GM18517 (cell line): ENCODE measurements around the gene LOXL3.

Experiments used
- ATAC-seq: cut with Tn5 transposase; IDR thresholded peaks from one replicate; pipeline ENCODE4 v1.9.1; 2021; ENCODE audit warnings: mild to moderate bottlenecking, moderate library complexity; ENCODE audit not compliant: unreplicated experiment

LOXL3 gene

DNA sequence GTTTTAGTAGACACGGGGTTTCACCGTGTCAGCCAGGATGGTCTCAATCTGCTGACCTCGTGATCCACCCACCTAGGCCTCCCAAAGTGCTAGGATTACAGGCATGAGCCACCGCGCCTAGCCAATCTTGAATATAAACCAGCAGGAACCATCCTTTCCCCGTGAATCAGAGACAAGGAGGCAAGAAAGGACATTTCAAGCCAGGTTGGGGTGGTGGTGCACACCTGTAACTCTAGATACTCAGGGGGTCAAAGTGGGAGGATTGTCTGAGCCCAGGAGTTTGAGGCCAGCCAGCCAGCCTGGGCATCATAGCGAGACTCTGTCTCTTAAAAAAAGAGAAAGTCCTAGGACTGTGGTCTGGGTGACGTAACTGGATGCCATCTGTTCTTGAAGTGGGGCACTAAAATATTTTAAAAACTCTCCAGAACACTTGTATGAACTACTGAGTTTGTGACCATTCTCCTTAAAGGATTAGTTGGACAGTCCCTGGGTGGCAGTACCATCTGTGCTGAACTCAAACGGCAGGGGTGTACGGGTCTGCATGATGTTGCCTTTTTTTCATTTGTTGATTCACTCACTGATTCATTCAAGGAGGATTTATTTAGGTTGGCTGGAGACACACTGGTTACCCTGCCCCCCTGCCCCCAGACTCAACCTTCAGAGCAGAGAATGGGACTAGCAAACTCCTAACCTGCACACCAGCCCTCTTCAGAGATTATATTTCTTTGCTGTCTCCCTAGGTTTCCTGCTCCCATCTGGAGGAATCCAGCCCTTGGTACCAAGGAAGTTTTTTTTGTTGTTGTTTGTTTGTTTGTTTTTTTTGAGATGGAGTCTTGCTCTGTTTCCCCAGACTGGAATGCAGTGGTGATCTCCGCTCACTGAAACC lies 42.4 kb downstream of the LOXL3 start:
- no peak for ATAC-seq

DNA sequence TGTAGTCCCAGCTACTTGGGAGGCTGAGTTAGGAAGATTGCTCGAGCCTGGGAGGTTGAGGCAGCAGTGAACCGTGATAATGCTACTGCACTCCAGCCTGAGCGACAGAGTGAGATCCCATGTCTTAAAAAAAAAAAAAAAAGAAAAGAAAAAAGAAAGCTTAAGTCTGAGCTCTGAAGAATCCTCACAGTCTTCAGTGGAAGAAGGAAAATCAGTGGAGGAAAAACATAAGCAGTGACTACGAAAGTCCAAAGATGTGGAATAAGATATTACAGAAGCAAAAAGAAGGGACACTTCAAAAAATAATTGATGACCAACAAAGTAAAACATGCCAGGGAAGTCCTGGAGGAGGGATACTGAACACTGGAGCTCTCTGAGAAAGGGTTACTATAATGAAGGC lies 43.5 kb downstream of the LOXL3 start:
- ATAC-seq = no peak

DNA sequence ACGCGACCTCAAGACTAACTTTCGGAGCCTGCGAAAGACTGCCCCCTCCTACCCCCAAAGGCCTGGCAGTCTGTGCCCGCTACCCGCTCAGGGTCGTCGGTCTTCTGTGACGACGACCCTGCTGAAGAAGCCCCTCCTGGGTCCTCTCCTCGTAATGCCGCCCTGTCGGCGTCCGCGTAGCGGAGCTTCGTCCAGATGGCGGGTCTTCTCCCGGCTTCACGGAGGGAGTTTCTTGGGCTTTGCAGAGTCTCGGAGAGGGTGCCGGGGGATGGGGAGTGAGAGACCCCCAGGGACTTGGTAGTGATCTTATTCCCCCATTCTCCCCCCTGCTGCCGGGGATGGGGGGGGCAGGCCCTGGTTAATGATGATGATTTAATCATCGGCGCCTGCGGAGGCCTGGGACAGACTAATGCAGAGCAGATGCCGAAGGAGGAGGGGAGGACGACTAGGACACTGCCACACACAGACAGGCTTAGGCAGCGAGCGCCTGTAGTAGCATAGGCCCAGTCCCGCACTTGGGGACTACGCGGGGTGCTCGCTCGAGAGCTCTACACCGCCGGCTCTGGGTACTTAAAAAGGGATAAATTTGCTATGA lies 45.7 kb downstream of the LOXL3 start:
- no peak for ATAC-seq

DNA sequence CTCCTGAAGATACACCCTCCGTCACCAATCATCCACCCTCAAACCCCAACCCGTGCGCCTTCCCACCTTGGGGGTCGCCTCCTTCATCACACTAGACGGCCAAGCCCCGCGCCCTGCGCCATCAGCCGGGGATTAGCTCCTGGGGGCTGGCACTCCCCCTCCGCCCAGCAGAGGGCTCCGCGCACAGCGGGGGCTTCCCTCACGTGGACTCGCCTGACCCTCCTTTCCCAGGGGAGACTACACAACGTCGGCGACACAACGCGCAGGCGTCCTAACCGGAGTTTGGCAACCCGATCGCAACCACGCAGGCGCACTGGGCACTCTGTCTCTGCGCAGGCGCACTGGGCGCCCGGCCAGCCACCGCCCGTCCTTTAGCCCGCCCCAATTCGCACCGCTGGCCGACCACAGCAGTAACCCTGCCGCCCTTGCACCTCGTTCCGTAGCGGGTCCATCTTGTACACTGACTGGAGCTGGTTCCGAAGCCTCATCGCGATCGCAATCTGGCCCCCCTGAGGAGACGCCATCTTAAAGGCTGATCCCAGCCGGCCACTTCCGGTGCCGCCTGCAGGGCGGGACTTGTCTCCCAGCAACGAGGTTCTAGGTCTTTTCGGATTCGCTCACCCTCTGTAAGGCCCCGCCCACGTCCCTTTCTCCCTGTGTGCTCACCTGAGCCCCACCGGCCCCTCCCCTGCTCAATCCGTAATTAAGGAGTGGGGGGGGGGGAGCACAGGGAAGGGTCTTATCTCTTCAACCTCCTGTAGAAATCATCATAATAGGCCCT lies 46.4 kb downstream of the LOXL3 start, which contains the start of gene PCGF1:
PCGF1 (minus strand) TSS at position 551 of the 781 bp plus-strand sequence; CDS start at position 524, 27 bp downstream.
- ATAC-seq = peak; percentile 89

DNA sequence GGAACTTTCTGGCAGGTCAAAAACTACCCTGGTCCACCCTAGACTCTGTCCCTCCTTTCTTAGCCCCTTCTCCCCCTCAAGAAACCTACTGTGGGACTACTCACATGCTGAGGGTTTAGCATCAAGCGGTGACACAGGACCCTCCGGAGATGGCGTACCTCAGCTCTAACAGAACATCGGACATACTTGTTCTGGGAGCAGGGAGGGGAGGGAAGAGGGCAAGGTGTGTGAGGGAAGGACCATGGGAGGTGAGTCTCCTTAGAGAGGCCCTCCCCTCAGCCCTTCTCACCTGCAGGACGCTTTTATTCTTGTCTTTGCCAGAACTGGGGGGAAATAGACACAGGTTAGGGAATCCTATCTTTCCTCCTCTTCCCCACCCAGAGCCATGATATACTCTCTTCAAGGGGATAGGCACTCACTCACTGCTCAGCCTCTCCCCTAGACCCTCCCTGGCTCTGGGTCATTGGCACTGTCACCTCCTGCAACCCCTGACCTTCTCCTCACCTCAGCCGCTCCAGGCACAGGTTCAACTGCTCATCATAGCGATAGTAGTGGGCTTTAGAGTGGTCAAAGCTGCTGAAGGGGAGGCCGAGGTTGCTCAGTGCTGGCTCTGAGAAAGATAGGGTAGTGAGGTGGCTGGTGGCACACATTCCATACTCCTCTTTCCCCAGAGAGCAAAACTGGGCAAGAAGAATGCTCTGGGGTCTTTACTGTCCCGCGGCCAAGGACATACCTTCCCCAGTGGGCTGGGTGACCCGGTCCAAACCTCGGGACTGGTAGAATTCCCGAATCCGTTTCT lies 48.1 kb downstream of the LOXL3 start:
- no peak for ATAC-seq

DNA sequence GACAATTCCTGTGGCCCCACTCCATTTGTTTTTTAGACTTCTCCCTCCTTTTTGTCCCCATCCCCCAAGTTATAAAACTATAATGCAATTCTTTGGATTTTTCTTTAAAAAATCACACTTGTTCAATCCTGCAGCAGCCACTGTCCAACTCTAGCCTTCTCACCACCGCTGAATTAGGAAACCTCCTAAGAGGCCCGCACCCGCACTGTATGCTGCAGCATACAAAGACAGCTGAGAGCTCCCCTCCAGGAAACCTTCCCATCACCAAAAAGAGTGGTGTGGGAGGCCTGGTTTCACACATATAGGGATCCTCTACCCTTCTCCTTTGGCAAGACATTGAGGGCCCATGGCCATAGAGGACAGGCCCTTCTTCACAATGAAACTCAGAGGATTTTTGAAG lies 49.2 kb downstream of the LOXL3 start:
- ATAC-seq = no peak

DNA sequence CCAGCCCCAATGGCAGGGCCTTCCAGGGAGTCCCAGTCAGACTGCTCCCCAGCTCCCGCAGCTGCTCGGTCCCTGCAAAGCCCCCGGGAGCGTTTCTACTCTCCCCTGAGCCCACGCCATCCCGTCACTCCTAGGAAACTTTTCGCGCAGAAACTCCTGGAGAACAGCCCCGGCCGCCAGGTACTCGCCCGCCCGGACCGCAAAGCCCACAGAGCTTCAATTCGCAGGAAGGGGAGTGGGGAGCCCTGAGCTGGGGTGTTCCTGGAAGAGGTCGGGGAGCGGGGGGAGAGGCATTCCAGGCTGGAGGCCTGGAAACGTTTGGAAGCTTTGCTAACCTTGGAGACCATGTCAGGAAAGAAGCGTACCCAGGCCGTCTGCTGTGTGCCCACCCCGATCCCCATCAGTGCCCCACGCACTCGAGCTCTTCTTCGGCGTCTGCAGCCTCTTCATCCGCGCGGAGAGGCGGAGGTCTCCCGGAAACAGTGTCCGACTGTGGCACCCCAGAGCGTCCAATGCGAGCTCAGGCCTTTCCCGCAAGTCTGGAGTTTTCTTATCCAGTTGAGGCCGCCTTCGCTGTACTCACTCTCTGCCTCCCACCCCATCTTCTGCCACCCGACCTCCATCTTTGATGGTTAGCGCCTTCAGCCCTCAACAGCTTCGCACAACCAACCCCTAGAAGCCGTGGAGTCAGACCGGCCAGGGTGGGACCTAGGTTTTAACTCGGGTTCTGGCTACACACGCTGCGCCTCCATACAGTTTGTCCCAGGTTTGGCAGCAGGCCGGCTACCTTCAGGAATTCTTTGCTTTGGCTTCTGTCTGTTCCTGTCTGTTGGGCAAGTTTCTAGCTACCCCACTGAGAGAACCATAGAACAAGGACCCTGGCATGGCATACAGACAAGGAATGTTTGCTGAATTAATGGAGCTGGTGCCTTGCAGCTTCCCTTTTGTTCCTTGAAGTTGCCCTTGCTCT lies 50.0 kb downstream of the LOXL3 start:
- ATAC-seq = no peak

DNA sequence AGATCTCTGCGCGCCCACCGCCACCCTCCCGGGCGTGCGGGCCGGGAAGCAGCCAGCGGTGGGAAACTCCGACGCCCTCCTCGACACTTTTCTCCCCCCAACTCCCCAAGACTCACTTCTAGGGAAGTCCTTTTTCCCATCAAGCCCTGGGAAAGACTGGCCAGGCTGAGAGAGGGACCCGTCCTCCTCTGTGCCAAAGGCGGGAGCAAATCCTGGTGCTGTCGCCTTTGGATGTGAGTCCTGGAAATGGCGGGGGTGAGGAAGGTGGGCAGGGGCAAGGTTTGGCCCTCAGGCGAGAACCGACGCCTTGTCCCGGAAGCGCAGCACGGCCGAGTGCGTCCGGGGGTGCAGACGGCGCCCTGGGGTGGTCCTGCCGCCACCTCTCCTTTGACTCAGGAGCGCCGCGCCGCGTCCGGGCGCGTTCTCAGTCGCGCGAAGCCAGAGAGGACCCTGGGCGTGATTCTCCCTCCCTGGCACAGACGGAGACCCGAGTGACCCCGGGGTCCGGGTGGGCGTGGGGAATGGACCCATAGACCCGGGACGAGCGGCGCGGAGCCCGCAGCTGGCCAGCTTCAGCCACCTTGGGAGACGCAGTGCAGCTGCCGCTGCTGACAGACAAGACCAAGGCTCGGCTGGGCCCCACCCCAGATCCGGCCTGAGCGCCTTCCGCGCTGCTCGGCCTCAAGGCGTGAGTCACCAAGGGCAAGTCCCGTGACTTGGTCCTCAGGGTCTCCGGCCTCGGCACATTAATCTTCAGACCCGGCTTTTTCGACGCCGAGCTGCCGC lies 50.8 kb downstream of the LOXL3 start:
- ATAC-seq = peak; percentile 35

DNA sequence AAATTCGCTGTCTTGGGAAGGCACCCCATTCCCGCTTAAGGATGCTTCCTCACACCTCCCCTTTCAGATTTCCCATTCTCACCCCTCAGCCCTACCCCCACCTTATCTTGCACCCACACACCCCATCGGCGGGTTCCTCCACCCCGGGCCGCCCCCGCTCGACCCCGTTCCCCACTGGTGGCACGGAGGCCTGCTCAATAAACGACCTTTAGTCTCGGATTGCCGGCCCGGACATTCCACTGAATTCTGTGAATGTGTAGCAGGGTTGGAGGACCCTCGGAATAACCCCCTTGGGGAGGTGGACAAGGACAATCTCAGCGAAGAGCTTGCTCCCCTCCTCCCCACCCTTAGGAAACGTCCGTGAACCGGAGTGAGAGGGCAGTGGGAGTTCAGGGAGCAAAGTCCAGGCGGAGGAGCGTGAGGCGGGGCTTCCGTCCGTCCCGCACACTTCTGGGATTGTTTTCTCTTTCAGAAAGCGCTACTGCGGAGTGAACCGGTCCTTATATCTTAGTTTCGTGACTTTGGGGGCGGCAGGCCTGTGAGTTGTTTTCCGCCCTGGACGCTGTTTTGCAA lies 51.5 kb downstream of the LOXL3 start:
- no peak for ATAC-seq

DNA sequence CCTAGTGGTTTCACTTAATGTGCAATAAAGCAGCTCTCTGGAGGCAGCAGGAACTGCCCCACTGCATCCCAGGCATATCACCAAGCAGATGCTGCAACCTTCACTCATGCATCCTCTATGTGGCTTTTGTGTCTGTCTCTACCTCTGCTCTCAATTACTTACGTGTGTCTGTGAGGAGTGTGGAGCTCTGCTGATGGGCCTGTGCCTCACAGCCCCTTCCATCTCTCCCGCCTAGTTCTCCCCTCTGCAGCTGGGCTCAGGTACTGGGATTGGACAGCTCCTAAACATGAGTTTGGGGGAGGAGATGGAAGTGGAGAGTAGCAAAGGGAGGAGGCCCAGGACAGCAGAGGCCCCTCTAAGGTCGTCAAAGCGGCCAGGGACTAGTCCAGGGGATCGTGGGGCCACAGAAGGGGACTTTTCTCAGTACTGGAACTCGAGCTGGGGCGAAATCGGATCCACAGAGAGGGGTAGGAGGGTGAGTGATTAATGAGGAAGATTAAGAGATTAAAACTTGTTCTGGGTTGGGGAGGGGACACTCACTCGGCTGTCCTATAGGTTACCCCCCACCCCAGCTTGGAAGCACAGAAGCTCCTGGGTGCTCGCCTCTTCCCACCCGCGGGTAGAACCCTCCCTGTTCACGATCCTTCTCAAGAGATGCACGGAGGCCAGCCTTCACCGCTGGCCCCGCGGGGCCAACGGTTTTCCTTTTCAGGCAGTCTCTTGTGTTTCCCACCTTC lies 52.2 kb downstream of the LOXL3 start:
- ATAC-seq = no peak

DNA sequence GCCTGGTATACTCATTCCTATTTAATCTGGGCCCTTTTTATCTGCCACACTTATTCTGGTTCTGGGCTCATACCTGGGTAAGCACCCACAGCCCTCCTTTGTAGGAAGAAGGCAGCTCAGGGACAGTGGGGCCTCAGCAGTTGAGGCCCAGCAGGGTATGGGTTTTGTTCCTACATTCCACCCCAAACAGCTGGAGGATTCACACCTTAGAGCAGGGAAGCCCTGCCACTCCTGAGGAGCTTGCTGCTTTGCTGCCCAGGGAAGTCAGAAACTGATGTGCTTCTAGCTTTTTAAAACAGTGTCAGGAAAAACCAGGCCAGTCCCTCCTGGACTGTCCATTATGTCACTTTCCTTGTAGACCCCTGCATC lies 53.2 kb downstream of the LOXL3 start:
- ATAC-seq = no peak

DNA sequence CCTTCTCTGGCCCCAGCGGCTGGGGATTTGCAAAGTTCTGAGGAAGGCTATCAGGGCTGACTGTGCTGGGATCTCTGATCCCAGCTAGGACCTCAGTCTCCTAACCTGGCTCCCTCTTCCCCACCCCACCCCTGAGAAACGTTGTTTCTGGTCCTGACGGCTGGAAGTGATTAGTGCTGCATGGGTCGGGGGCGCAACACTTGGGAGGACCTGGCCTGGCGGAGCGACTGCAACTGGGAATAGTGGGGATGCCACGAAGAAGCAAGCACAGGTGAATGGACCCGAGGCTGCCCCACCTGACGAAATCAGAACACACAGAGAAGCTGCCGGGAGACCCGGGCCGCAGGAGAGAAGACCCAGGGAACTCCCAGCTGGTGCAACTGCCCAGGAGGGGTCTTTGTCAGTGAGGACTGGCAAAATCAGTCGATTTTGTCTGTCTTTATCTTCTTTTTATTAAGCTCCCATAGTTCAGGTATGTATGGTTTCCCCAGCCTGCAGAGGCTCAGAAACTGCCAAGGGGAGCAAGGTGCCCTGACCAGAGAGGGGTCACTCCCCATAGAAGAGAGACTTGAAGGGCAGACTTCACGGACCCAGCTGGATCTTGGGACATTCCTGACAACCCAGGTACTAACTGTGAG lies 53.7 kb downstream of the LOXL3 start:
- ATAC-seq = no peak

DNA sequence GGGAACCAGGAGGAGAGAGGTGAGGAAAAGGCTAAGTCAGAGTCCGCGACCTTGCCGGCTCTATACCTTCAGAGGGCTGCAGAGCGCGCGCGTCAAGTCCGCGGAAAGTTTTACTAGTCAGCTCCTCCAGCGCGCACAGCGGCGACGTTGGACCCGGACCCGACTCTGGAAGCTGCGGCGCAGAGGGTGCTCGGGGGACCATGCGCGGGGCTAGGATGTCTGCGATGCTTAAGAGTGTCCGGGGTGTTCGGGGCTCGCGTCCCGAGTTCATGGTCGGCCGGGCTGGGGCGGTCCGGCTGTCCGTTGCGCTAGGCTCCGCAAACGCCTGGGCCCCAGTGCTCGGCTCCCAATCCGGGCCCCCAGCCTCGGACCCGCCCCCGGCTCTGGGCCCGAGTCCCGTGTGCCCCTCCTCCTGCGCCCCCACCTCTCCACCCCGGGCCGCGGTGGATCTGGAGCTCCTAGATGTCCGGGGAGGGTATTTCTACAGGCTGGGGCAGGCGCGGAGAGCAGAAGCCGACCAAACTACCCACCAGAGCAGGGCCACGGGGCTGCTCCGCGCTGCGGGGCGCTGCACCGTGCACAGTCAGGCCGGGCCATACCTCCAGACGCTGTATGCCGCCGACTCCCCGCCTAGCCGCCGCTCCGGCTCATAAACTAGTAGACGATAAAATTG lies 54.3 kb downstream of the LOXL3 start, which contains the start of gene LBX2:
LBX2 (minus strand) TSS at position 337 of the 673 bp plus-strand sequence; CDS start at position 271, 66 bp downstream.
- ATAC-seq = no peak

DNA sequence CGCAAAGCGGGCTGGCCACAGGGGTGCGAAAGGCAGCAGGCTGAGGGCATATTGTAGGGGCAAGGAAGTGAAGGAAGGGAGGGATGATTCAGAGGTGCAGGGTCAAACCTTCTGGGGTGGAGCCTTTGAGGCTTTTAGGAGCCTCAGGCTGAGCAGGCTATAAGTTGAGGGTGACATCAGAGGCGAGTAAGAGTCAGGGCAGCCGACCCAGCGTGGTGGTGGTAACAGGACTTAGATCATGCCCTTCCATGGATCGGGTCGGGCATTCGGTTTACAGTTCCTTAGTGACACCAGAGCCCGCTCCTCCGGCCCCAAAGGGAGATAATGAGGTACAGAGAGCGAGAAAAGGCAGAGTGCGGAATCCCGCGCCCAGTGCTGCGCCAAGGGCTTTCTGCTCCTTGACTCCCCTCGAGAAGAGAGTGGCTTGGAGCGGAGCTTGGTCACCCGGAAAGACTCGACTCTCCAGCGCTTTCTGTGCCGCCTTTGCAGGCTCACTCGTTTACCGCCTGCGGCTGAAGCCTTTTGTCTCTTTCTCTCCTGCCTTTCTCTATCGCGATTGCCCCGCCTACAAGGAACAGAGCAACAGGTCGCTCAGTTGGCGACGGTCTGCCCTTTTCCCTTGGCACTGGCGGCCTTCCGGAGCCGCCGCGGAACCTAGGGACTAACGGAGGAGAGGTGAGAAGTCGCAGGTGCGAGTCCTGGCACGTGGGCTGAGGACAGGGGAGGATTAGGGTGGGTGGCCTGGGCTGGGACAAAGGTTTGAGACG lies 55.1 kb downstream of the LOXL3 start:
- ATAC-seq = no peak

DNA sequence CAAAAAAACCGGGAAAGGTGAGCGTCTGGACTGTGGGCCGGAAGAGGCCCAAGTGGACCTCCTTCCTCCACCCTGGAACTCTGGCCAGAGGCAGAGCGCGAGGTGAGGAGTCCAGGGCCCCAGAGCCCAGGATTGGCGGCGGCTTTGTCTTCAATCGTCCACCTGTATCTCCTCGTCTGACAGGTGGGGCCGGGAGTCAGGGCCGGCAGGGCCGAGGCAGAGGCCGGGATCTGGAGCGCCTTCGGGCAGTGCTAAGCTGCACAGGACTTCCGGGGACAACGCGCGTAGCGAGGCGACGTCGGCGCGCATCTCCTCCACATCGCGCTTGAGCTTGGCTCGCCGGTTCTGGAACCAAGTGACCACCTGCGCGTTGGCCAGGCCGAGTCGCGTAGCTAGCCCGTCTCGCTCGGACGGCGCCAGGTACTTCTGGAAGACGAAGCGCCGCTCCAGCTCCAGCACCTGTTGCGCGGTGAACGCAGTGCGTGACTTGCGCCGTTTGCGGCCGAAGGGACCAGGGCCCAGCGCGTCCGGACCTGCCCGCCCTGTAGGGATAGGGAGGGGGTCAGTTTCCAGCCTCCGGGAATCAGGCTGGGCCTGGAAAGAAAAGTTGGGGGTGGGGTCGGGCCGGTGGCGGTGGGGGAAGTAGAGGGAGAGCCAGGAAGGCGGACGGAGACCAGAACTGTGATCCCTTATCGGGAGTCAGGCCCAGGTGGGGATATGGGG lies 55.8 kb downstream of the LOXL3 start:
- no peak for ATAC-seq
